Esophagus muscularis mucosa (tissue), 4 donors: ENCODE results near the gene ANKRD33.

ENCODE experiments used
- CTCF ChIP-seq, 3 experiments: fragments of 200-600 bp in 2 of 3; fragments of 450-650 bp in 1 of 3; sonication (generic) in 2 of 3; IDR thresholded peaks; one replicate each; pipeline ENCODE4 v1.5.1; 2017 to 2019; ENCODE audit warnings: antibody characterized with exemption in 3 of 3, mild to moderate bottlenecking in 2 of 3, moderate library complexity in 1 of 3
- EP300 ChIP-seq: sonication (generic); formaldehyde crosslinking; IDR thresholded peaks from one replicate; pipeline ENCODE4 v1.6.1; 2017; ENCODE audit warnings: antibody characterized with exemption
- POLR2A ChIP-seq: fragments of 450-650 bp; IDR thresholded peaks from one replicate; pipeline ENCODE4 v1.6.1; 2017; ENCODE audit warnings: antibody characterized with exemption, moderate library complexity, mild to moderate bottlenecking, low read depth
- POLR2AphosphoS5 ChIP-seq, 2 donors: sonication (generic); formaldehyde crosslinking; IDR thresholded peaks; one replicate each; pipeline ENCODE4 v1.6.1; 2017; ENCODE audit warnings: antibody characterized with exemption in 2 of 2

GRCh38 chr12:51889216-51890132 lies 1.6 kb downstream of the ANKRD33 start:
- no peak for TF ChIP-seq POLR2A
- TF ChIP-seq POLR2AphosphoS5 (IDR thresholded peaks at IDR 0.05), result no peak
- TF ChIP-seq CTCF (IDR thresholded peaks at IDR 0.05), result no peak
- no peak for TF ChIP-seq EP300
